Right atrium auricular region (tissue), 2 donors: Measurements from ENCODE around the gene SMAD1. TPM values are rescaled to one million over a fixed set of nuclear protein-coding genes. Genes with fewer than 3 reads are reported as not detected.

Experiments used
- DNase-seq: peaks from one replicate; pipeline ENCODE4 v3.0.0-alpha.2; 2019; ENCODE audit warnings: low spot score
- H3K27ac ChIP-seq, 2 donors: fragments of 200-600 bp; sonication (generic); 1 replicate in 1 of 2; 2 replicates in 1 of 2; pipeline ENCODE4 v1.5.1; 2016 to 2019
- H3K27me3 ChIP-seq, 2 donors: fragments of 200-600 bp; sonication (generic); one replicate each; pipeline versions ENCODE4 v1.5.1 to v1.6.0; 2017 to 2019
- H3K36me3 ChIP-seq: fragments of 200-600 bp; sonication (generic); one replicate; pipeline ENCODE4 v1.5.1; 2016
- H3K4me1 ChIP-seq, 2 donors: fragments of 200-600 bp; sonication (generic); one replicate each; pipeline versions ENCODE4 v1.5.1 to v1.6.0; 2017 to 2019
- H3K4me3 ChIP-seq, 2 donors: fragments of 200-600 bp; sonication (generic); 1 replicate in 1 of 2; 2 replicates in 1 of 2; pipeline ENCODE4 v1.5.1; 2017 to 2019; ENCODE audit warnings: mild to moderate bottlenecking in 1 of 2, moderate library complexity in 1 of 2
- H3K9me3 ChIP-seq, 2 donors: fragments of 200-600 bp; sonication (generic); one replicate each; pipeline ENCODE4 v1.5.1; 2019
- CTCF ChIP-seq, 2 donors: fragments of 200-600 bp; sonication (generic); IDR thresholded peaks; one replicate each; pipeline ENCODE4 v1.5.1; 2019; ENCODE audit warnings: antibody characterized with exemption in 2 of 2
- total RNA-seq, 2 donors: library from RNA; depleted of rRNA; stranded (reverse); fragments of >200 nt; gene quantifications; one replicate each; pipeline ENCODE4 v1.1.0, GENCODE V29; 2016

The SMAD1 gene
- total RNA-seq, 2 donors from 2014 or later, result 12.5 to 13.9 TPM

DNA sequence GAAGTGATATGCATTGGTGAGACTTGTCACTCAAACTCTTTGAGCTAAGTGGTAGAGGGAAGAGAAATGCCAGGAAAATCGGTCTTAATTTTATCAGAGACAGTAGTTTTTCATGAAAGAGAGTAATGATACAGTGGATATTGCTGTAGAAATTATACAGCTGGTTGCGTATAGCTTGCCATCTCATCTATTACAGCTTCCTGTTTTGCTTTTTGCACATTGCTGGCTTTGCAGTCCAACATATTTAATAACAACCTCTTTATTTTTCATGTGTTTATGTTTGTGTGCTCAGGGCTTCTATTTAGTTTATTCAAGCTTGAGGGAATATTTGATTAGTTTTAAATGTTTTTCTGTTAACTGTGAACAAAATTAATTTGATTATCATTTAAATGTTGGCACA, 11.5 kb downstream of the SMAD1 start:
- Histone ChIP-seq H3K27ac (no peak overlapping the region), H3K4me3 (no peak overlapping the region), H3K9me3 (no peaks in the 10 kb centered on the region), H3K27me3 (no peaks in the 10 kb centered on the region), H3K36me3 (no peaks in the 10 kb centered on the region), H3K4me1 (peaks cover 0 to 25% of the 10 kb centered on the region in 2 donors)
- no peak for DNase-seq
- TF ChIP-seq CTCF (IDR thresholded peaks at IDR 0.05), result no peak

GRCh38 chr4:145494666-145495270, 13.1 kb downstream of the SMAD1 start:
- H3K4me3 ChIP-seq, result no peak overlapping the region
- no peaks in the 10 kb centered on the region for H3K27me3 ChIP-seq
- H3K27ac ChIP-seq, result no peak overlapping the region
- TF ChIP-seq CTCF (IDR thresholded peaks at IDR 0.05), result no peak
- H3K36me3 ChIP-seq, result no peaks in the 10 kb centered on the region
- H3K4me1 ChIP-seq, result peaks cover 0 to 22% of the 10 kb centered on the region in 2 donors
- H3K9me3 ChIP-seq, result no peaks in the 10 kb centered on the region
- no peak for DNase-seq

GRCh38 chr4:145496292-145496691, 14.6 kb downstream of the SMAD1 start:
- H3K9me3 ChIP-seq, result no peaks in the 10 kb centered on the region
- H3K36me3 ChIP-seq, result no peaks in the 10 kb centered on the region
- no peaks in the 10 kb centered on the region for H3K27me3 ChIP-seq
- no peak overlapping the region for H3K4me3 ChIP-seq
- no peak overlapping the region for H3K27ac ChIP-seq
- DNase-seq, result no peak
- H3K4me1 ChIP-seq, result peaks cover 0 to 33% of the 10 kb centered on the region in 2 donors
- TF ChIP-seq CTCF (IDR thresholded peaks at IDR 0.05), result no peak

GRCh38 chr4:145497199-145498149, 15.8 kb downstream of the SMAD1 start:
- DNase-seq, result no peak
- H3K4me1 ChIP-seq, result peaks cover 0 to 42% of the 10 kb centered on the region in 2 donors
- H3K27ac ChIP-seq, result no peak overlapping the region
- H3K4me3 ChIP-seq, result no peak overlapping the region
- no peak for TF ChIP-seq CTCF (IDR thresholded peaks at IDR 0.05)
- no peaks in the 10 kb centered on the region for H3K27me3 ChIP-seq
- no peaks in the 10 kb centered on the region for H3K9me3 ChIP-seq
- no peaks in the 10 kb centered on the region for H3K36me3 ChIP-seq

GRCh38 chr4:145498430-145498829, 16.8 kb downstream of the SMAD1 start:
- no peaks in the 10 kb centered on the region for H3K9me3 ChIP-seq
- no peaks in the 10 kb centered on the region for H3K36me3 ChIP-seq
- no peak overlapping the region for H3K27ac ChIP-seq
- DNase-seq, result no peak
- TF ChIP-seq CTCF (IDR thresholded peaks at IDR 0.05), result no peak
- H3K4me3 ChIP-seq, result no peak overlapping the region
- no peaks in the 10 kb centered on the region for H3K27me3 ChIP-seq
- peaks cover 0 to 40% of the 10 kb centered on the region in 2 donors for H3K4me1 ChIP-seq
